ENCODE data around the gene CPA1.

DNA sequence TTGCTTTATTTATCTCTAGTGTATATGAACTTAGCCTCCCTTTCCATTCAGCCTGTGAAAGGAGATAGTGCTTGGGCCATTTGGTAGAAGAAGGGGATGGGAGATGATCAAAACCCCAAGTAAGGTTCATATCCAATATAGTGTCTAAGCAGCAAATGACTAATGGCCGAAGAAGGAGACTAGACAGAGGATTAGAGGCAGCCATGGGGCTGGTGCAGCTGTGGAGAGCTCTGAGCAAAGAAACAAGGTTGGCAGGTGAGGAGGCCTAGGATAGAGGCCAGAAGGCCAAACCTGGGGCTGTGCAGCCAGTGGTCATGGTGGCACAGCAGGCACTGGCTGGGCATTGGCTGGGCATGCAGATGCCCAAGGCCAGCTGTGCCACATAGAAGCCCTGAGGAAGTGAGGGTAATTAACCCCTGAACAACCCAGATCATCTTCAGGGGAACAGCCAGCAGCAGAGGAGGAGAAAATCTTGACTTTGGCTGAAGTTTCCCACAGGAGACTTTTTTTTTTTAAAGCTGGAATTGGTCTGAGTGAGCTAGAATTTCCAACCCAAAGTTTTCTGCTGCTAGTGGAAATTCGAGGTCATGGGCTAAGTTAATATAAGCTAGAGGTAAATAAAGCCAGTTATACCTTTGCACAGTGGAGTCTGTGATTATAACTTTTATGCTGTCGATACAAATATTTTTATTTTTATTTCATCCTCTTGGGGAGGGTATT, 10.3 kb upstream of the CPA1 start:
- TF ChIP-seq, protein P1, sequence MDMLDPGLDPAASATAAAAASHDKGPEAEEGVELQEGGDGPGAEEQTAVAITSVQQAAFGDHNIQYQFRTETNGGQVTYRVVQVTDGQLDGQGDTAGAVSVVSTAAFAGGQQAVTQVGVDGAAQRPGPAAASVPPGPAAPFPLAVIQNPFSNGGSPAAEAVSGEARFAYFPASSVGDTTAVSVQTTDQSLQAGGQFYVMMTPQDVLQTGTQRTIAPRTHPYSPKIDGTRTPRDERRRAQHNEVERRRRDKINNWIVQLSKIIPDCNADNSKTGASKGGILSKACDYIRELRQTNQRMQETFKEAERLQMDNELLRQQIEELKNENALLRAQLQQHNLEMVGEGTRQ (IDR thresholded peaks at IDR 0.05; ENCODE audit: low read depth, low read length): no peak
- TF ChIP-seq, protein P2, sequence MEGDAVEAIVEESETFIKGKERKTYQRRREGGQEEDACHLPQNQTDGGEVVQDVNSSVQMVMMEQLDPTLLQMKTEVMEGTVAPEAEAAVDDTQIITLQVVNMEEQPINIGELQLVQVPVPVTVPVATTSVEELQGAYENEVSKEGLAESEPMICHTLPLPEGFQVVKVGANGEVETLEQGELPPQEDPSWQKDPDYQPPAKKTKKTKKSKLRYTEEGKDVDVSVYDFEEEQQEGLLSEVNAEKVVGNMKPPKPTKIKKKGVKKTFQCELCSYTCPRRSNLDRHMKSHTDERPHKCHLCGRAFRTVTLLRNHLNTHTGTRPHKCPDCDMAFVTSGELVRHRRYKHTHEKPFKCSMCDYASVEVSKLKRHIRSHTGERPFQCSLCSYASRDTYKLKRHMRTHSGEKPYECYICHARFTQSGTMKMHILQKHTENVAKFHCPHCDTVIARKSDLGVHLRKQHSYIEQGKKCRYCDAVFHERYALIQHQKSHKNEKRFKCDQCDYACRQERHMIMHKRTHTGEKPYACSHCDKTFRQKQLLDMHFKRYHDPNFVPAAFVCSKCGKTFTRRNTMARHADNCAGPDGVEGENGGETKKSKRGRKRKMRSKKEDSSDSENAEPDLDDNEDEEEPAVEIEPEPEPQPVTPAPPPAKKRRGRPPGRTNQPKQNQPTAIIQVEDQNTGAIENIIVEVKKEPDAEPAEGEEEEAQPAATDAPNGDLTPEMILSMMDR (conservative IDR thresholded peaks at IDR 0.05; ENCODE audit: low read depth, low read length): no peak
- no peak for TF ChIP-seq POLR2A (IDR thresholded peaks at IDR 0.05; ENCODE audit: low read depth, low read length)
- no peak for TF ChIP-seq RCOR1 (IDR thresholded peaks at IDR 0.05; ENCODE audit: insufficient replicate concordance, low read length)
- TF ChIP-seq, protein P3, sequence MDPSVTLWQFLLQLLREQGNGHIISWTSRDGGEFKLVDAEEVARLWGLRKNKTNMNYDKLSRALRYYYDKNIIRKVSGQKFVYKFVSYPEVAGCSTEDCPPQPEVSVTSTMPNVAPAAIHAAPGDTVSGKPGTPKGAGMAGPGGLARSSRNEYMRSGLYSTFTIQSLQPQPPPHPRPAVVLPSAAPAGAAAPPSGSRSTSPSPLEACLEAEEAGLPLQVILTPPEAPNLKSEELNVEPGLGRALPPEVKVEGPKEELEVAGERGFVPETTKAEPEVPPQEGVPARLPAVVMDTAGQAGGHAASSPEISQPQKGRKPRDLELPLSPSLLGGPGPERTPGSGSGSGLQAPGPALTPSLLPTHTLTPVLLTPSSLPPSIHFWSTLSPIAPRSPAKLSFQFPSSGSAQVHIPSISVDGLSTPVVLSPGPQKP (IDR thresholded peaks at IDR 0.05; ENCODE audit: borderline replicate concordance, low read depth, low read length): no peak
- TF ChIP-seq SMC3 (IDR thresholded peaks at IDR 0.05; ENCODE audit: low read depth, low read length): no peak
- TF ChIP-seq RAD21 (IDR thresholded peaks at IDR 0.05; ENCODE audit: low read length): no peak
- no peak for TF ChIP-seq MXI1 (IDR thresholded peaks at IDR 0.05; ENCODE audit: borderline replicate concordance, low read depth, low read length)
- no peak for TF ChIP-seq NFE2L2 (IDR thresholded peaks at IDR 0.05; ENCODE audit: low read depth, low read length)
- TF ChIP-seq MAFK (IDR thresholded peaks at IDR 0.05; ENCODE audit: low read depth, low read length): no peak

All from IMR-90 (cell line).